ENCODE results near the gene NOC4L.

NOC4L gene

DNA sequence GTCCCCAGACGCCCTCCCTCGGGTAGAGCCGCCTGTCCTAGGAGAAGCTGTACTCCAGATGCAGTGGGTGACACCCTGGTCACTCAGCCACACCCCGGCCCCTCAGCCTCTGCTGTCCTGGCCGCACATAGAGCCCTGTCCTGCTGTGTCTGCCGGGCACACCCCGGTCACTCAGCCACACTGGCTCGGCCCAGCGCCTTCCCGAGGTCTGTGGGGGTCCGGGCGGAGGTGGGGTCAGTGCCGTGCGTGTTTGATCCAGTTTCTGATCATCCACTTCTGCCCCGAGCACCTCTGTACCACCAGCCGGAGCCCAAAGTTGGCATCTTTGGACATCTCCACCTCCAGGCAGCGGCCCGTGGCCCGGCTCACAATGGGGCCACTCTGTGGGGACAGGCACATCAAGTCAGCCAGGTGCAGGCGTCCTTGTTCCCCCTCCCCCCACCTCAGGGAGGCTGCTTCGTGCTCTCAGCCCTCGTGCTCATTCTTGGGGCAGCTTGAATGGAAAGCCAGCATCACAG, 52.7 kb downstream of the NOC4L start:
- peaks cover 81% of the 10 kb centered on the region for H3K27me3 ChIP-seq (ENCODE audit: control insufficient read depth, insufficient read depth, low read length)
- H3K9ac ChIP-seq (ENCODE audit: low read length): no peak overlapping the region
- no peak overlapping the region for H3K27ac ChIP-seq (ENCODE audit: low read depth, low read length)
- no peaks in the 10 kb centered on the region for H3K4me1 ChIP-seq (ENCODE audit: control insufficient read depth, insufficient read depth, low read length)
- no peaks in the 10 kb centered on the region for H3K36me3 ChIP-seq (ENCODE audit: control insufficient read depth, insufficient read depth, low read length)
- H3K4me3 ChIP-seq (ENCODE audit: low read depth, low read length): no peak overlapping the region
- H3K9me3 ChIP-seq (ENCODE audit: control insufficient read depth, insufficient read depth, low read depth, low read length): peaks cover 17% of the 10 kb centered on the region

DNA sequence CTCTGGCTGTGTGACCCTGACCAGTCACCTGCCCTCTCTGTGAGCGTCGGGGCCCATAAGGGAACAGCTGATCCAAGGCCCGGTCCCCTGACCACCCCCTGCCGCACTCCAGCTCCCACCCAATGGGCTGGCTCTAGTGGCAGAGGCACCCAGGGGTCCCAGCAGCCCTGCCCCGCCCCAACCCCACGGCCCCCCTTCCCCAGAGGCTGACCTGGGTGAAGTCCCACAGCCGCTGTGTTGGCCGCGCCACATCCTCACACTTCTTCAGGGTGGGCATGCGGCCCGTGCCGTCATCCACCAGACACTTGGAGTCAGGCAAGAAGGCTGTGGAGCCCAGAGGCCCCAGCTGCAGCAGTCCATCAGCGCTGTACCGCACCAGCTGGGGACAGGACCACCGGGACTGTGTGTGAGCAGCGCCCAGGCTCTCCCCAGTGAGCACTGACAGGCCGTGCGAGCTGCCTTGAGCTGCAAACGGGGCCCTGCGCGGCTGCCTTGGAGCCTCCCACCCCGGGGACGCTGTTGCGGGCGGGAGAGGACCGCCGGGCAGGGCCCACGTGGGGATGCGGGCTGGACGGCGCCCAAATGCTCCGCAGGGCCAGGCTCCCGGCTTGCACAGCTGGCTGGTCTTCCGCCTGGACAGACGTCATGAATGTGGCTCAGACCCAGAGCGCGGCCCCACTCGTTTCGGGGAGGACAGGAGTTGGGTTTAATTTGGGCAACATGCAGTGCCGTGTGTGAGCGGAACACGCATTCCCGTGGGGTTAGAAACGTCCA, 53.5 kb downstream of the NOC4L start:
- Histone ChIP-seq H3K4me3 (ENCODE audit: low read depth, low read length) (no peak overlapping the region), H3K27ac (ENCODE audit: low read depth, low read length) (no peak overlapping the region), H3K27me3 (ENCODE audit: control insufficient read depth, insufficient read depth, low read length) (peaks cover 81% of the 10 kb centered on the region), H3K36me3 (ENCODE audit: control insufficient read depth, insufficient read depth, low read length) (no peaks in the 10 kb centered on the region), H3K9me3 (ENCODE audit: control insufficient read depth, insufficient read depth, low read depth, low read length) (peaks cover 15% of the 10 kb centered on the region), H3K9ac (ENCODE audit: low read length) (no peak overlapping the region), H3K4me1 (ENCODE audit: control insufficient read depth, insufficient read depth, low read length) (no peaks in the 10 kb centered on the region)

DNA sequence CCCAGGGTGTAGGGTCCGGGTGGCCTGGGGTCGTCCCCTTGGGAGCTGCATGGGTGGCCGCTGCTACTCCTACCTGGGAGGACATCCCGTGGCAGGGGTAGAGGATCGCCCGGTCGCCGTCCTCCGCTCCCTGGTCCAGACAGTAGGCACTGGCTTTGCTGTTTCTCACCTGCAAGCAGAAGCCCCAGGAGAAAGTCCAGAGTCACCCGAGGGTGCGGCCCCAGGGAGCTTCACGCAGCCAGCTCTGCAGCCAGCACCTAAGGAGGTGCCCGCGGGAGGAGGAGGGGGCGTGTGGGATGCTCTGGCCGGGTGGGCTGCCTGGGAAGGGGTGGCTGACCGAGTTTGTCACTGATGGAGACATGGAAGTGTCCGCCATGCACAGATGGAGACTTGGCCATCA, 54.8 kb downstream of the NOC4L start:
- Histone ChIP-seq H3K27me3 (ENCODE audit: control insufficient read depth, insufficient read depth, low read length) (peaks cover 82% of the 10 kb centered on the region), H3K4me3 (ENCODE audit: low read depth, low read length) (no peak overlapping the region), H3K9ac (ENCODE audit: low read length) (no peak overlapping the region), H3K36me3 (ENCODE audit: control insufficient read depth, insufficient read depth, low read length) (no peaks in the 10 kb centered on the region), H3K4me1 (ENCODE audit: control insufficient read depth, insufficient read depth, low read length) (no peaks in the 10 kb centered on the region), H3K9me3 (ENCODE audit: control insufficient read depth, insufficient read depth, low read depth, low read length) (peaks cover 3% of the 10 kb centered on the region; the same call in 1 of the 2 replicates), H3K27ac (ENCODE audit: low read depth, low read length) (no peak overlapping the region)

DNA sequence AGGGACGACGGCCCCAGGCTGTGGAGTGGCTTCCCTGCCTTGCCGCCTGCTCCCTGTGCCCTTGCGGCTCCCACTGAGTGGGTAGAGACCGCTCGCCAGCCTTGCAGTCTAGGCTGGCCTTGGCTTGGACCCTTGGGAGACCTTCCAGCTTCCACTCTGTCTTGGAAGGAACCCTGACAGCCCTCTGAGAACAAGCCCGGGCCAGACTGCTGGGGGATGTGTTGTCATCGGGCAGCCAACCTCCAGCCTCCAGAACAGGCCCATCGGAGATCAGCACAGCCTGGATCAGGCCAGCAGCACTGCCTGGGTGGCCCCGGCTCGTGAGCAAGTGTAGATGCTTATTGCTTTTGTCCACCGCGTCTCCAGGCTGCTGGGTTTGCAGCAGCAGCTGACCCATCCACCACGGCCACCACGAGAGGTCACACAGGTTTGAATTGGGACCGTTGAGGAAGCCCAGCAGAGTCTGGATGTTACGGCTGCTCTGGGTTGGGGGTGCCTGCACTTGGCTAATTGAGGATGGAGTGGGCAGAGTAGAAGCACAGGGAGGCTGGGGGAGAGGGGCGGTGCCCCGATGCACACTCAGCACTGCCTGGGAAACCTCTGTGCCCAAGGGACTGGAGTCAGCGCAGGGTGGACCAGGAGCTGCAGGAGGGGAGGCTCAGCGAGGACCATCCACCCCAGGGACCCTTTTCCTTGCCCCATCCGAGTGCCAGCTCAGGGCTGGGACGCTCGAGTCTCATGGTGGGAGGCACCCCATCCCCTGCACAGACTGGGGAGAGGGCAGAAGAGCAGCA, 55.5 kb downstream of the NOC4L start:
- Histone ChIP-seq H3K27me3 (ENCODE audit: control insufficient read depth, insufficient read depth, low read length) (peaks cover 82% of the 10 kb centered on the region), H3K9ac (ENCODE audit: low read length) (no peak overlapping the region), H3K4me1 (ENCODE audit: control insufficient read depth, insufficient read depth, low read length) (no peaks in the 10 kb centered on the region), H3K4me3 (ENCODE audit: low read depth, low read length) (no peak overlapping the region), H3K9me3 (ENCODE audit: control insufficient read depth, insufficient read depth, low read depth, low read length) (no peaks in the 10 kb centered on the region), H3K27ac (ENCODE audit: low read depth, low read length) (no peak overlapping the region), H3K36me3 (ENCODE audit: control insufficient read depth, insufficient read depth, low read length) (no peaks in the 10 kb centered on the region)

DNA sequence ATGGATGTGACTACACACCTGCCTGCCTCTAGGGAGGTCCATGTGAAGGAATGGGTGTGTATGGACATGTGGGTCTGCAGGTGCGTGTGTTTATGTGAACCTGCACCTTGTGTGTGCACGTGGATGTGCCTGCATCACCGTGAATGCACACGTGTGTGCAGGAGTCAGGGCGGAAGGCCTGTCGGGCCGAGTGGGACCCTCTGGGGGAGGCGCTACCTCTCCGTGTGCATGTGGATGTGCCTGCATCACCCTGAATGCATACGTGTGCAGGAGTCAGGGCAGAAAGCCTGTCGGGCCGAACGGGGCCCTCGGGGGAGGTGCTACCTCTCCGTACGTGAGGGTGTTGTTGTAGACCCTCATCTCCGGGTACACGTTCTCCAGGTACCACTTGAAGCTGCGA, 56.5 kb downstream of the NOC4L start:
- H3K9me3 ChIP-seq (ENCODE audit: control insufficient read depth, insufficient read depth, low read depth, low read length): no peaks in the 10 kb centered on the region
- no peak overlapping the region for H3K4me3 ChIP-seq (ENCODE audit: low read depth, low read length)
- no peak overlapping the region for H3K9ac ChIP-seq (ENCODE audit: low read length)
- no peaks in the 10 kb centered on the region for H3K36me3 ChIP-seq (ENCODE audit: control insufficient read depth, insufficient read depth, low read length)
- H3K27me3 ChIP-seq (ENCODE audit: control insufficient read depth, insufficient read depth, low read length): peaks cover 83% of the 10 kb centered on the region
- no peaks in the 10 kb centered on the region for H3K4me1 ChIP-seq (ENCODE audit: control insufficient read depth, insufficient read depth, low read length)
- no peak overlapping the region for H3K27ac ChIP-seq (ENCODE audit: low read depth, low read length)

DNA sequence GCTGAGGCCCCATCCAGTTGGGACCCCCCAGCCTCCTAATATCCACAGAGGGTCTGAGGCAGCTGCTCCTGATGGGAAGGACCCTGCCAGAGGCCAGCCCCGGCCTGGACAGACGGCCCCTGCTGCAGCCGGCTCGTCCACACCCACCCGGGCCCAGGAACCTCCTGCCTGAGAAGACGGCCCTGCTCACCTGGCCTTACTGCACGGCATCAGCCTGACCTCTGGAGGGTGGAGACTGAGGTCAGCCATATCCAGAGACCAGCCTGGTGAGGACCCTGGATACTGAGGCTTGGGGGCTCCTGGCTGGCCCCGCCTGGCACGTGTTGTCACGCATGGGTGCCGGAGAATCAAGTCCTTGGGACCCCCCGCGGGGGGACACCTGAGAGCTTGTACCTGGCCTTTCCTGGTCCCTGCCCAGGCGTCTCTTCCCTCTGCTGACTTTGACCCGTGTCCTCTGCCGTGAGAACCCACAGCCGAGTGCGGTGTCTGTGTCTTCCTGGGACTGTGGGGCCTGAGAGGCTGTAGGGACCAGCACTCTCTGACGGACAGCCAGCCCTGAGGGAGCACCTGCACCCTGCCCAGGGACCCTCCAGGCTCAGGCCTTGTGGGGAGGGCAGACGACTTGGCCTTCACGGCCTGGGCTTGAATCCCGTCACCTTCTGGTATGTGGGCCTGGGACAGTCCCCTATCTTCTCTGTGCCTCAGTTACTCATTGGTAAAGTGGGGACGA, 57.3 kb downstream of the NOC4L start:
- H3K4me1 ChIP-seq (ENCODE audit: control insufficient read depth, insufficient read depth, low read length): no peaks in the 10 kb centered on the region
- H3K9me3 ChIP-seq (ENCODE audit: control insufficient read depth, insufficient read depth, low read depth, low read length): no peaks in the 10 kb centered on the region
- peaks cover 84% of the 10 kb centered on the region for H3K27me3 ChIP-seq (ENCODE audit: control insufficient read depth, insufficient read depth, low read length)
- no peak overlapping the region for H3K4me3 ChIP-seq (ENCODE audit: low read depth, low read length)
- no peaks in the 10 kb centered on the region for H3K36me3 ChIP-seq (ENCODE audit: control insufficient read depth, insufficient read depth, low read length)
- H3K9ac ChIP-seq (ENCODE audit: low read length): no peak overlapping the region
- H3K27ac ChIP-seq (ENCODE audit: low read depth, low read length): no peak overlapping the region

Measured in HUES6 (cell line).